GM08714 (cell line): ENCODE measurements around the gene MADD.

Experiments used
- H3K4me3 ChIP-seq: fragments of 200-500 bp; sonication (Bioruptor generic); 2 replicates; pipeline ENCODE4 v1.5.1; 2014; ENCODE audit warnings: mild to moderate bottlenecking, low read length, inconsistent platforms
- ZNF274 ChIP-seq: IDR thresholded peaks from 2 replicates; pipeline ENCODE4 v1.6.1; 2012; ENCODE audit warnings: mild to moderate bottlenecking, low read depth, low read length

Gene MADD

DNA sequence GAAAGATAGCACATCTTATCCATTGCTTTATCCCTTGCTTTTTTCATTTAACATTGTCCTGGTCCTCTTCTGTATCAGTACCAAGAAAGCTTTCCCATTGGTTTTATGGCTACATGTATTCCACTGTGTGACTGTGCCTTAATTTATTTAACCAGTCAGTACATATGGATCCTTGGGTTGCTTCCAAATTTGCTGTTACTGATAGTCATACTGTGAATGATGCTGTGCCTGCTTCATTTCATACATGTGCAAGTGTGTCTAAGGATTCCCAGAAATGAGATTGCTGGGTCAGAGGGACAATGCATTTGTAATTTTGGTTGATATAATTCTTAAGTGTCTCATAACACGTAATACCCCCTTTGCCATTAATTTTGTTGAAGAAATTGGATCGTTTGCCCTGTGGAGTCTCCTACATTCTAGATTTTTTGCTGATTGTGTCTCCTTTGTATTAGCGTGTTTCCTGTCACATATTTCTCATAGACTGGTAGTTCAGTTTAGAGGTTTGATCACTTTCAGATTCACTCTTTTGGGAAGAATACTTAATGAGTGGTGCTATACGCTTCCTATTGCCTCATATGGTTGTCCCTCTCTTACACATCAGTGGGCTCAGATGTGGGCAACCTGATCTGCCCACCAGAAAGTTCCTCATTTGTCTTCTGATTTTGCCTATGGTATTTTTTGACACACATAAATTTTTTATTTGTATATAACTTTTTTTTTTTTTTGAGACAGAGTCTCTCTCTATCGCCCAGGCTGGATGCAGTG, 47.3 kb downstream of the MADD start:
- TF ChIP-seq ZNF274, result no peak

DNA sequence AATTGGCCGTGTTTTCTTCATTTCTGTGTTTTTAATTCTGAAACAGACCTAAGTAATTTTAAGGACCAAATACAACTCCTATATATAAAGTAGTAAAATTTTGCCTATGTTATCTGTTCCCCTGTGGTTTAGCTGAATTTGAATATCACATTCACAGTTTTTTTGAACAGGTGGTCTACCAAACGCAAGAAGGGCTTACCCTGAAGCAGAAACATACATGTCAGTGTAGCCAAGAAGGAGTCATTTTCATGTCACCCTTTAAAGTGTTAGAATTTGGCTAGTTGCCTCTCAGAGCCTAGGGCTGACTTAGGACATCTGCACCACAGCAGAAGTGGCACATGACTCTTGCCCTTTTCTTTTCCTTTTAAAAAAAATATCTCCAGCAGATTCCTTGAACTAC, 48.2 kb downstream of the MADD start:
- H3K4me3 ChIP-seq, result no peak overlapping the region
- no peak for TF ChIP-seq ZNF274

More for the DNA sequence above, 47.3 kb downstream of the MADD start:
- no peak overlapping the region for H3K4me3 ChIP-seq

DNA sequence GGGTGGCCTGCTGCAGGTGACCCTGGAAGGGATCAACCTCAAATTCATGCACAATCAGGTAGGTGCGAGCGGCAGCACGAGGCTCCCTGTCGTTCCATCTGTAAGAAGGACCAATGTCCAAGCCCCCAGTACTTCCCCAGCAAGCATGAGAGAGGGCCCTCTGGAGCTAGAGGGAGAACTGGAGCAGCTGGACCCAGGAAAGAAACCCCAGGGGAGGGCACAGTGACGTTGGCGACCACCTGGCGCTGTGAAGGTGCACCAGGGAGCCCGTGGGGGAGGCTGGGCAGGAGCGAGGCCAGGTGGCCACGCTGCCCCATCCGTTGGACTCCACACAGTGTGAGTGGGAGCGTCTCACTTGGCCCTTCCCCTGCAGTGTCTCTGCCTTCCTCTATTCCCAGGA, 54.6 kb downstream of the MADD start:
- no peak for TF ChIP-seq ZNF274
- no peak overlapping the region for H3K4me3 ChIP-seq

DNA sequence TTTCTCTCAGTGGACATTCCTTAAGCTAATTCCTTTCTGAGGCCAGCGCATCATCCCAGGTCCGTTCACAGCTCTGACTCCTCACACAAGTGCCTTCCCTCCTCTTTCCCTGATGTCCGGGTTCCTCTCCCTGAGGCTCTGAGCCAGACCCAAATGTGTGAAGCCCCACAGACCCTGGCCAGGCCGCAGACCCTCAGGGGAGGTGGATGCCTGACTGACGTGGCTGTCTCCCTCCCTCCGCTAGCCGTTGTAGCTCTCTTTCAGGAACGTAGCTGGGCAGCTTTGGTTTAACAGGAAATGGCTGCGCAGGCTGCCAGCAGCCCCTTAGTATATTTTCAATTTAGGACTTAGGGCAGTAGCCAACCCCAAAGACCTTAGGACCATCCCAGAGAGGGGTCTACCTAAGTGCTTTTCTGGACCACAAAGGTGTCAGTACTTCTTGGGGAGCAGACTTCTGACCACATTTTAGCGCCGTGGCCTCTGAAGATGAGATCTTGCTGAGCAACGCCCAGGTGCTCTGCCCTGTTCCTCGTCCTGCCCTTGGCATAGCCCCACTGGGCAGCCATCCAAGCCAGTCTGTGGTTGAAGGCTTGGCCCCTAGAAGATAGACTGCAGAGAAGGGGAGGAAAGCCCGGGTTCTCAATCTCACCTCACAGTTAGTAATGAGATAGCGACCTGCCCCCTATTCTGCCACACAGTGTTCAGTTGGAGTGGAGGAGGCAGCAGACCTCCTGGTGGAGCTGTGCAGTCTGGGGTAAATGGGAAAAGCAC, 55.5 kb downstream of the MADD start:
- TF ChIP-seq ZNF274, result no peak
- no peak overlapping the region for H3K4me3 ChIP-seq

DNA sequence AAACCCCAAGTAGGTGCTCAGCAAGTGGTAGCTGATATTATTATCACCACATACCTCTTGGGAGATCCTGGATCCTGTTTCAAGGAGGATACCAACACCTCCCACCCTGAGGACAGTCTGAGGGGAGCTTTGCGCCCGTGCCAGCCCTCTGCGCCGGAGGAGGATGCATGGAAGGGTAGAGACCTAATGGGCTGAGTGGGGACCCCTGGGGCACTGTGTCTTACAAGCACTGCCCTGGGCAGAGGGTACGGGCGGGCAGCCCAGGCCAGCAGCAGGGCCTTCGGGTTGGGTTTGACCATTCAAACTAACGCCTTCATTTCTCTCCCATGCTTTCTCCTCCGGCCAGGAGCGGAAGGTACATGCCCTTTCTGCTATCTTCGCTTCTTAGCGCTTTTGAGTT, 56.3 kb downstream of the MADD start:
- H3K4me3 ChIP-seq, result no peak overlapping the region
- TF ChIP-seq ZNF274, result no peak

DNA sequence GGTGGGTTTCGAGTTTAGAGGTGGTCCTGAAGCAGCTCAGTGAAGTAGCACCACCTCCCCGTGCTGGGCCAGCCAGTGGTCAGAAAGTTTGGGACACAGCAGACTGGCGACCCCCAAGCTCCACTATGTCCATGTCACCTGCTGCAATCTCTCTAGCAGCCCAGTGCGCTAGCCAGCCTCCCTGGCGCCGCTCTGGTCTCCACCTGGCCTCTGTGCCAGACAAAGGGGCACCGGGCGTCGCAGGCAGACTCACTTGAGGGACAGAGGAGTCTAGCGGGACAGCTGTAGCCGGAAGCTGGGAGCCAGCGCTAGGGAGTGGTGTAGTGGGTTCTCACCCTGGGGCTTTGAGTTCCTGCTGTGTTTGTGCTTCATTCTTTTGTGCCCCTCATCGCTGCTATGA, 57.1 kb downstream of the MADD start:
- no peak for TF ChIP-seq ZNF274
- H3K4me3 ChIP-seq, result no peak overlapping the region

DNA sequence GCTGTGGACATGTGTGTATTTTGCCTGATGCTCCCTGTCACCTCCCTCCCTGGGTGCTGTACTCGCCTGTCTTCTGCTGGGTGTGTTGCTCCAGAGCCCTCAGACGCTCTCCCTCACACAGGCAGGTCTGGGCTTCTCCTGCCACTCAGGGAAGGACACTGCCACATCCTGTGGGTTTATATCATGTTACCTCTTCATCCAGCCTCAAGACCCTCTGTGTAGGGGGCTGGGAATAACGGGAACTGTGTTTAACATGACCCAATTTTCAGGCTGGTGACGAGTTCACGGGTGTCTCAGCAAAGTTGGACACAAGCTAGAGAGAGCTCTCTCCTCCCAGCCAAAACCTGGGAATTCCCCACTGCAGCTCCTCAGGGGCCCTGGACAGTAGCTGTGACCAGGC, 58.0 kb downstream of the MADD start:
- no peak for TF ChIP-seq ZNF274
- H3K4me3 ChIP-seq, result no peak overlapping the region

DNA sequence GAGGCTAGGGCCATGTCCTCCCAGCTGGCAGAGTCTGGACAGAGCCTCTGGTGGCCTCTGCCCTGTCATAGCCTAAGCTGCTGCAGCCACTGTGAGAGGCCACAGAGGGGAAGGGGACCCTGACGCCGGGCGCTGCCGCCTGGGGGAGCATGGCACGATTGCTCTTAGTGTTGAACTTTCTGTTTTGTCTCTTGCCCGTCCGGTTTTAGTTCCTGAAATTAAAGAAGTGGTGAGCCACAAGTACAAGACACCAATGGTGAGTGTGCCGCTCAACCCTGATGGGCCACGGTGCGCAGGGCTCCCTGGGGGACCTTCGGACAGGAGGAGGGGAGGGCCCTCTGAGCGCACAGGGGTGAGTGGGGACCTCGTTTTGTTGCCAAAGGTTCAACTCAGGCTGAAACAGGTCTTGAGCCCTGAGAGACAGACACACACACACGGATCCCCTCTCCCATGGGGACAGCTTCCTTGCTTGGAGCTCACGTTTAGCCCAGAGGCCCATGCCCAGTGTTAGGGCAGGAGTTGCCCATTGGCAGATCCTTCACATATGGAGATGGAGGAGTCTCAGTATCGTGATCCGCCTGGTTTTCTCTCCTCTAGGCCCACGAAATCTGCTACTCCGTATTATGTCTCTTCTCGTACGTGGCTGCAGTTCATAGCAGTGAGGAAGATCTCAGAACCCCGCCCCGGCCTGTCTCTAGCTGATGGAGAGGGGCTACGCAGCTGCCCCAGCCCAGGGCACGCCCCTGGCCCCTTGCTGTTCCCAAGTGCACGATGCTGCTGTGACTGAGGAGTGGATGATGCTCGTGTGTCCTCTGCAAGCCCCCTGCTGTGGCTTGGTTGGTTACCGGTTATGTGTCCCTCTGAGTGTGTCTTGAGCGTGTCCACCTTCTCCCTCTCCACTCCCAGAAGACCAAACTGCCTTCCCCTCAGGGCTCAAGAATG, 58.8 kb downstream of the MADD start:
- H3K4me3 ChIP-seq, result no peak overlapping the region
- TF ChIP-seq ZNF274, result no peak

DNA sequence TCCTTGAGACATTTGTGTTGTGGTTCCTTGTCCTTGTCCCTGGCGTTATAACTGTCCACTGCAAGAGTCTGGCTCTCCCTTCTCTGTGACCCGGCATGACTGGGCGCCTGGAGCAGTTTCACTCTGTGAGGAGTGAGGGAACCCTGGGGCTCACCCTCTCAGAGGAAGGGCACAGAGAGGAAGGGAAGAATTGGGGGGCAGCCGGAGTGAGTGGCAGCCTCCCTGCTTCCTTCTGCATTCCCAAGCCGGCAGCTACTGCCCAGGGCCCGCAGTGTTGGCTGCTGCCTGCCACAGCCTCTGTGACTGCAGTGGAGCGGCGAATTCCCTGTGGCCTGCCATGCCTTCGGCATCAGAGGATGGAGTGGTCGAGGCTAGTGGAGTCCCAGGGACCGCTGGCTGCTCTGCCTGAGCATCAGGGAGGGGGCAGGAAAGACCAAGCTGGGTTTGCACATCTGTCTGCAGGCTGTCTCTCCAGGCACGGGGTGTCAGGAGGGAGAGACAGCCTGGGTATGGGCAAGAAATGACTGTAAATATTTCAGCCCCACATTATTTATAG, 59.6 kb downstream of the MADD start:
- no peak for TF ChIP-seq ZNF274

DNA sequence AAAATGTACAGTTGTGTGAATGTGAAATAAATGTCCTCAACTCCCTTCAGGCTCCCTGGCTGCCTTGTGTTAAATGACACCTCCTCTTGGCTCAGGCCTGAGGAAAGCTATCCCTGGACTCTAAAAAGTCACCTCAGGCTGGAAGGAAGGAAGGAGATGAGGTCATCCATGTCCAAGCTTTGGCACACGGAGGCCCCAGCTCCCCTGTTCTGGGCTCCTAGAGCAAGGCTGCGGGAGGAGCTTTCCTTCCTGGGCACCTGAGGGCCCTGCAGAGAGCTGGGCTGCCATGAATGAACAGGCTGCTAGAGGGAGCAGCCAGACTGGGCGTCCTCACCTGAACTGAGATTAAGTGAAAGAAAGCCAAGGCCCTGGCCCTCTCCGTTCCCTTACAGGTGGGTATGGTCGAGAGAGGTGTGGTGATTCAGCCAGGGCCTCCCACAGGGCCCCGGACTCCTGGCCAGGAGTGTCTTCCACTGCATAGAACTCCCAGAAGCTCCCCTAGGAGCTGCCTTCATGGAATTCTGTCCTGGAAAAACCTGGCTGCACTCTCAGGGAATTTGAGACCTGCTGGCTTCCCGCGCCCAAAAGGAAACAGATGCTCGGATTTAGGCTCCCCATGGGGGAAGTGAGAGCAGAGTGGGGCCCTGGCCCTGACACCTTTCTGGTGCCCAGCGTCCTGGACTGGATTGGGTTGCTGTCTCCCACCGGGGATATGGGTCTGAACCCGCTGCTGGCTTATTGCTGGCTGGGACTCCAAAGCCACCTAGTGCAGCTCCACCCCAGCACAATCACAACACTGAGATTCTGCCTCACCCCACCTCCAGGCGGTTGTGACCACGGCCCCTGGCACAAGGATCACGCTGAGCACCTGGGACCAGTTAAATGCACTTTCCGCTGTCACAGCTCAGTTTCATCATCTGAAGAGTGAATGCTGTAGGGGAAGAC, 60.3 kb downstream of the MADD start:
- H3K4me3 ChIP-seq, result no peak overlapping the region
- no peak for TF ChIP-seq ZNF274

More for the DNA sequence above, 59.6 kb downstream of the MADD start:
- no peak overlapping the region for H3K4me3 ChIP-seq

DNA sequence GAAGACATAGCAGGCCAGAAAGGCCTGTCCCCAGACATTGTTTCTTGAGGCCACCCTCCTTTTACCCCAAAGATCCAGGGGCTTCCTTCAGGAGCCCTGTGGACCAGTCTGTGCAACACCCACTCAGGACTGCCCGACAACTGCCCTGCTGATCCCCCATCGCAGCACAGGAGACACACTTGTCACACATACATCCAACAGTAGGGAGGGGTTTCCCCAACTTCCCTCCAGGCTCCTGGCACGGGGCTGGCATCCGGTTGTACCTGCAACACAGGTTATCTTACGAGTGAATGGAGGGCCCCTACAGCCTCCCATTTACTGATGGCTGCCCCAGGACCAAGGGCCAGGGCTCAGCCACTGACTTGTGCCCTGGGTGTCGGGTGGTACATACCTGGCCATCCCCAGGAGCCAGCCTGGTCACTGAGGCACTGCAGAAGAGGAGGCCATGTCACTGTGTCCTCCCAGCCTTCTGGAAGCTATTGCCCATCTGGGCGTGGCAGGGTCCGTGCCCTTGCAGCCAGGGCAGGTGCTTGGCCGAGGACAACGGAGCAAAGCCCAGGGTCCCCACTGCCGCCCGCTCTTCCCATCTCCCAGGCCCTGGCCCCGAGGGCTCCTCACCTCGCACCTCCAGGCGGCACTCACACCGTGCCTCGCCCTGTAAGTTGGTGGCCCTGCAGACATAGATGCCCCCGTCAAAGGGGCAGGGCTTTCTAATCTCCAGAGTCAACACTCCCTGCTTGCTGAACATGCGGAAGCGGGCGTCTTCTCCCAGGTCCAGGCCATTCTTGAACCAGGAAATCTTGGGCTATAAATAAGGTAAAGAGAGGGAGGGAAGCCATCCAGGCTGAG, 61.7 kb downstream of the MADD start:
- TF ChIP-seq ZNF274, result no peak
- no peak overlapping the region for H3K4me3 ChIP-seq

DNA sequence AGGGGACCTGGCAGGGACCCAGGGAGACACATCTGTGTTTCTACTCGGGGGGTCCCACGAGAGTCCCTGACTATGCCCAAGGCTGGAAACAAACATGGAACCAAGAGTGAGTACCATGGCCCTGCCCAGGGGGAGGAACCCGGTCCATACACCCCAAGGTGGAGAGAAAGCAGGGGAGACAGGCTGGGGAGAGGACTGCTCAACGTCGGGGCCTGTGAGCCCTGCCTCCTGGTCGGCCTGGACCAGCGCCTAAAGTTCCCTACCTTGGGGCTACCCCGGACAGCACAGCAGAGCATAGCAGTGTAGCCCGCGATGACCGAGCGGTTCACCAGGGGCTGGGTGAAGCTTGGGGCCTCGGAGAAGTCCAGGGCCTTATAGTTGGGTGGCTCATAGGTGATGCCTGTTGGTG, 62.4 kb downstream of the MADD start:
- no peak overlapping the region for H3K4me3 ChIP-seq
- no peak for TF ChIP-seq ZNF274
